Hematopoietic multipotent progenitor cell treated with erythropoietin and hydrocortisone succinate and interleukin-3 and kit ligand, for 6 days (in vitro differentiated cells): ENCODE results near the gene CFAP53.
"Not testable (repeated sequence)": the region's sequence is repeated elsewhere in the genome, so short reads cannot be mapped to it uniquely, and the experiment has no call there.

ENCODE experiments used
- DNase-seq: peaks from one replicate; pipeline ENCODE4 v3.0.0-alpha.2; 2015

CFAP53 gene

DNA sequence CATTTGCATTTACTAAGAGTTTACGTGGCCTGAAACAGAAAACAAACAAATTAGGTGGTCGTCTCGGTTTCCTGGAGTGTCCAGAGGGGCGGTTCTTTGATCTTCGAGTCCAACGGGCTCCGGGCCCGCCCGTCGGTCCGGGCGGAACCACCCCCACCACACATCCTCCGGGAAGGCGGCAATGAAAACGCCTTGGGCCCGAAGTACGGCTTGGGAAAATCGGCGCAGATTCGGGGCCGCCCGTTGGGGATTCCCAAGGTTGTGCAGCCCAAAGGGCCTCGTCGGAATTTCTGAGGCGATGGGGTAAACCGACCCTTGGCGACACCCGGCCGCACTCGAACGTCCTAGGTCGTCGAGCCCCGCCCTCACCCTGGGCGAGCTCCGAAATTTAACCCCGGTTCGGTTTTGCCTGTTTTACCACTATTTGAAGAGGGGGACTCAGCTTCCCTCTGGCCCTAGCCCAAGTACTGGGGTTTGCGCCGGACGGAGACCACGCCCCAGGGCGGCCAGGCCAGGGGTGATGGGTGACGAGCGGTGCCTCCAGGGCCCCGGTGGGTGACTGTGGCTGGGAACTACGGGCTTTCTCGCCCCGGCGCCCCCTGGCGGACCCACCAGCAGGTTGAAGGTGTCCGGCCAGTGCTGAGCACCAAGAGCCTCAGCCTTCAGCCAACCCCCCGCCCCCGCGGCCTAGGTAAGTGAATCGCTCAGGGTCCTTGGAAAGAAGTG, 1.9 kb upstream of the CFAP53 start:
- DNase-seq = peak; percentile 89

DNA sequence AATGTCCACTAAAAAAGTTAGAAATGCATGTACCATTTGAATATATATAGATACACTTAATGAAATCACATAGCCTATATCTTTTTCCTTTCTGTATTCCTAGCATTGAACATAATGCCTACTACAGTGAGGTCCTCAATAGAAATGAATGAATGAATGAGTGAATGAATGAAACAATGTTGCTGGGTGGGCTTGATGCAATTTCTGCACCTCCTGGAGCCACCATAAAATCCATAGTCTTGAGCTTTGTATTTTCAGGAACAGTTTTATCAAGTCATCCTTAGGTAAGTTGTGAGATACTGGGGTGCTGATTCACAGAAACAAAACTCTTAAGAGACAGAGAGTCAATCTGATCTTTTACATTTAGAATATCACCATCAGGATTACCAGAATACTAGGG, 3.3 kb downstream of the CFAP53 start:
- no peak for DNase-seq

- no peak for DNase-seq
Observed at GRCh38 chr18:50250935-50251334, 15.4 kb downstream of the CFAP53 start.

DNA sequence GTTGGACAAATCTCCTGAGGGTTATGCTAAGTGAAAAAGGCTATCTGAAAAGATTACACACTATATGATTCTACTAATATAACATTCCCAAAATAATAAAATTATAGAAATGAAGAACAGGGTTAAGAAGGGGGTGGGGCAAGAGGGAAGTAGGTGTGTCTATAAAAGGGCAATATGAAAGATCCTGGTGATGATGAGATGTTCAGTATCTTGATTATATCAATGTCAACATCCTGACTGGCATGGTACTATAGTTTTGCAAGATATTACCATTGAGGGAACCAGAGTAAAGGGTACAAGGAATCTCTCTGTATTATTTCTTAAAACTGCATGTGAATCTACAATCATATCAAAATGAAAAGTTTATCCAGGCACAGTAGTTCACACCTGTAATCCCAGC, 16.7 kb downstream of the CFAP53 start:
- peak; percentile 56 for DNase-seq

DNA sequence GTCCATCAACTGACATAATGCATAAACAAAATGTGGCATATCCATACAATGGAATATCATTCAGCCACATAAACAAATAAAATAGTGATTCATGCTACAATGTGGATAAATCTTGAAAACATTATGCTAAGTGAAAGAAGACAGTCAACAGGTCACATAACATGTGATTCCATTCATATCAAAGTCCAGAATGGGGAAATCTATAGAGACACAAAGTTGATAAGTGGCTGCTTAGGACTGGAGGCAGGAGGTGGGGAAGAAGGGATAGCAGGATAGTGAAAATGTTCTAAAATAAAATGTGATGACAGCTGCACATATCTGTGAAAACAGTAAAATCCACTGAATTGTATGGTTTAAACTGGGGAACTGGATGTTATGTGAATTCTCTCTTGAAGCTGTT, 18.7 kb downstream of the CFAP53 start:
- DNase-seq = no peak

- not testable (repeated sequence) for DNase-seq
Observed at GRCh38 chr18:50241768-50242167, 24.5 kb downstream of the CFAP53 start.

DNA sequence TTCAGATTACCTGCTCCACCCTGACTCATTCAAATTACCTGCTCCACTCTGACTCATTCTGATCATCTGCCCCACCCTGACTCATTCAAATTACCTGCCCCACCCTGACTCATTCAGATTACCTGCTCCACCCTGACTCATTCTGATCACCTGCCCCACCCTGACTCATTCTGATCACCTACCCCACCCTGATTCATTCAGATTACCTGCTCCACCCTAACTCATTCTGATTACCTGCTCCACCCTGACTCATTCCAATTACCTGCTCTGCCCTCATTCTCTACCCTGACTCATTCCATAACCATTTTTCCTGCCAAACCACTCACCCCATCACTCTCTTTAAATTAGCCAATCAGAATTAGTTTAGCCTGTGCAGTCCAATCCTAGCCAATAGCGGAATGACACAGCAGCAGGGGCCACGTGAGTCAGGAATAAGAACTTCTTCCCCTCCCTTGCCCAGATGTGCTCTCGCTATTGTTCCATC, 26.2 kb downstream of the CFAP53 start:
- no peak for DNase-seq

GRCh38 chr18:50232419-50232818, 33.9 kb downstream of the CFAP53 start:
- no peak for DNase-seq

GRCh38 chr18:50231621-50232020, 34.7 kb downstream of the CFAP53 start:
- DNase-seq = no peak

- DNase-seq = not testable (repeated sequence)
Observed at GRCh38 chr18:50220249-50220648, 46.0 kb downstream of the CFAP53 start.

DNA sequence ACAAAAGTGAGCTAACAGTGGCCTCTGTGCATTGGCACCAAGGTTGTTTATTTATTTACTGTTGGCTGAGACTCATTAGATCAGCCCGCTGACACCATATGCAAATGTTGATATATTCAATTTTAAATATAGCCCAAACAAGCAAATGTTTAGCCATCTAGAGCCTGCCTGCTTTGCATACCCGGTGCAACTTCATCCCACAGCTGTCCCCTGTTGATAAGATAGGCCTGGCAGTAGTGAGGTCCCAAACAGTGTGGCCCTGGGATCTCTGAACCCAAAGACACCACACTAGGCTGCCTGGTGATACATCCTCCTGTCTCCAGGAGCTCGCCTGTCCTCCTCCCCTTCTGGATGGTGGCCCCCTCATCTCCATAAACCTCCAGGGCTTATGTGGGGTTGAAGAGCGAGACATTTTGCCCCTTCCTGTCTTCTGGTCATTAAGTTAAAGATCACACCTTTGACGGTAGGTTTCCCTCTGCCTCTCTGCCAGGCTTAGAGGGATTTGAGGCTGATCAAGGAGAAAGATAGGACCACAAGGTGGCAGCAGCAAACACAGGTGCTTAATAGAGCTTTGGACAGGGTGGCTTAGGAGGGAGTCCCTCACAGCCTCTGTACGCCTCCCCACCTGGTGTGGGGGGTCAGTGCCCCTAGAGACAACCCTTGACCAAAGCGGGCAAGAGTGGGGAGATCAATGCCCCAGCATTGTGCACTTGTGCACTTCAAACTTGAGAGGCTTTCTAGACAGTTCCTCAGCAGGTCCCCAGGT, 47.7 kb downstream of the CFAP53 start:
- peak; percentile 53 for DNase-seq

DNA sequence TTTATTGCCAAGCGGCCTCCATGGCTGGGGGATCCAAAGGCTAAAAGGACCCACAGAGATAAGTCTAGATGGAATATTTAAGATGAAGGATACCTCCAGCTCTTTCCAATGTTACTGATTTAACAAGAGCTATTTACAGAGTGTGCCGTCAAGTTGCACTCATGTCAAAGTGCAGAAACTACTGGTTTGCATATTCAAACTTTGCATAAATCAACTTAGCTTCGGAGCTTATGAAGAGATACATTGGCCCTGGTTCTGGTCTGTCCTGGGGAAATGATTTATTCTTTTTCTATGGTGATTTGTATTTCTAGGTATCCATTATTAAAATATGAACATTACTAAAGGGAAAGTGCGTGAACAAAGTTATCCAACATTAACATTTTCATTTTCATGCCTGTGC, 57.0 kb downstream of the CFAP53 start:
- no peak for DNase-seq

DNA sequence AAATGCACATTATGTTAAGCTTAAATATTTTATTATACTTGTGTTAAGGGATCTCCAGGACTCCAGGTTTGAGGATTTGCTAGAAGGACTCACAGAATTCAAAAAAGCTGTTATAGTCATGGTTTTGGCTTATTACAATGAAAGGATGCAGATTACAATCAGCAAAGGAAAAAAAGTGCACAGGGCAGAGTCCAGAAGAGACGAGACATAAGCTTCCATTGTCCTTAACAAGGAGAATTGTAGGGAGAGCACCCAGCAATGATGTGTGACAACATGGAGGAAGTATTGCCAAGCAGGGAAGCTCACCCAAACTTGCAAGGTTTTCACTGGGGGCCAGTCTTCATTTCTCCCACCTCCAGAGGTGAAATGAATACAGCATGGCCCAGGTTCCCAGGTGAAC, 58.6 kb downstream of the CFAP53 start:
- DNase-seq = no peak

- peak; percentile 55 for DNase-seq
Observed at GRCh38 chr18:50203801-50204604, 62.3 kb downstream of the CFAP53 start.

DNA sequence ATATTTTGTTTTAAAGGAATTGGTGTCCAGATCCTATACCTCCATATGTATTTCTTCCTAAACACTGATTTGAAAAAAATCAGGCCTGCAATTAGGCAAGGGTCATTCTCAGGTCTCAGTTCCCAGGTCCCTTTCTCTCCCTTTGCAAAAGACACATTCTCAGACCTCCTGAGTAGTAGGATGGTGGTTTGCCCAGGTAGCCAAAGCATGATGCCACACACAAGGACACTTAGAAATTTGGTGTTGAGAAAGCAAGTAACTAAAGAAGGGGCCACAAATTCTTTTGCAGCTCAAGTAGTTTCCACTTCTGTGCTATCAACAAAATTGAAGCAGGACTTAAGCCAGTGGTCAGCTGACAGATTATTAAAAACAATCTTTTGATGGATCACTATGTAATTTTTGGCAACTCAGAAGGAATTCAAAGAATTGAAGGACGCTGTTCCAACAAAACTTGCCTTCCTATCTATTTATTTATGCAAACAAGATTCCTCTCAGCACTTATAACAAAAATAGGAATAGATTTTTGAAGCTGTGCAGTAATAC, 64.7 kb downstream of the CFAP53 start:
- DNase-seq = no peak

DNA sequence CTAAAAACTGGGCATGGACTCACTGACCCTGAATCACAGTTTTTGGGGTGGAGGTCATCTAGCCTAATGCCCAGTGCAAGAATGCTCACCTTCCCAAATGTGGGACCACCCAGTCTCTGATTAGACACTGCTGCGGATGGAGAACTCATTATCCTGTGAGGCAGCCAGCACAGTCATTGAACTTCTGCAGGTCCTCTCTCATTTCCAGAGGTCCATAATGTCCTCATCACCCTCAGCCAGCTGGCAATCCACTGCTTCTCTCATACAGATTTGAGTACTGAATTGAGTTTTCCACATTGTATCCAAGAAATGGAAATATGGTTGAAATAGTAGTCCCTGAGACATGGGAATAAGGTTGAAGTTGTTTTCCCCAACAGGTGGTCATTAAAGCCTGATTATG, 66.4 kb downstream of the CFAP53 start:
- no peak for DNase-seq

- DNase-seq = no peak
Observed at GRCh38 chr18:50199346-50199855, 66.9 kb downstream of the CFAP53 start.

- DNase-seq = no peak
Observed at GRCh38 chr18:50196261-50196660, 70.0 kb downstream of the CFAP53 start.

- DNase-seq = no peak
Observed at GRCh38 chr18:50195689-50196088, 70.6 kb downstream of the CFAP53 start.

- DNase-seq = peak; percentile 13
Observed at GRCh38 chr18:50194631-50195532, 71.4 kb downstream of the CFAP53 start, which contains the start of gene MYO5B. TSS of gene MYO5B (minus strand) at chr18:50195147. CDS start at chr18:50194793, 354 bp downstream.

DNA sequence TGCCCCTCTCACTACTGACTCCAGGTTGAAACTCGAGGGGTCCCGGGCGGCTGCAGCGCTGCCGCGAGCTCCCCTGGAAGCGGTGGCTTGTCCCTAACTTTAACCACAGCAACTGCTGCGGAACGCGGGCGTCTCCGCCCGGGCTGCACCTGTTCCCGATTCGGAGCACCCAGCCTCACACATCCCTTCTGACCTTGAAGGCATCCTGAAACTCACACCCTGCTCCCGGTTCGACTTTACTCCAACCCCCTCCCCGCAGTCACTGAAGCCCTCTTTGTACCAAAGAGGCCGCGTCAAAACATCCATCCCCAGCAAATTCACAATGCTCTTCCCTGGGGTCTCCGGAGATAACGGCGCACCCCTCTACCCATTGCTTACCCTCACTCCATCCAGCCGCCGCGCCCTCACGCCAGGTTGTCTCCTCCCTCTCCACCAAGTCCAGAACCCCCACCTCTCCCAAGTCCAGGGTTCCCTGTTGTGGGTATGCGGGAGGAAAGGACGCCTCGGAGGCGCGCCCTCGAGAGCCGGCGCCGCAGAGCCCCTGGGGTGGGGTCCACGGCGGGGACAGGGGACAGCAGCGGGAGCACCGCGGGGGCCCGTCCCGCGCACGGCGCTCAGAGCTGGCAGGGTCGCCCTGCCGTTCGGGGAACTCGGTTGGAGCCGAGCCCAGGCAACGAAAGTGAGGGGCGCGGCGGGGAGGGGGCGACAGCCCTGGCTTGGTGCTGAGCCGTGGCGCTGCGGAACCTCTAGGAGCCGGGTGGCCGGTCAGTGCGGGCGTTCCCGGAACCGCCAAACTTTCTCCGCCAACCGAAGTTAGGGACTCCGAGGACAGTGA, 72.3 kb downstream of the CFAP53 start:
- no peak for DNase-seq
